DOHH2 (cell line): ENCODE data around the gene NCAM1.

Source experiments
- CTCF ChIP-seq: fragments of 200-600 bp; sonication (generic); IDR thresholded peaks from one replicate; pipeline ENCODE4 v1.5.1; 2014; ENCODE audit warnings: antibody characterized with exemption, mild to moderate bottlenecking, low read depth, low read length; ENCODE audit not compliant: poor library complexity, severe bottlenecking
- EZH2phosphoT487 ChIP-seq: fragments of 200-600 bp; sonication (generic); IDR thresholded peaks from 2 replicates; pipeline ENCODE4 v1.6.1; 2017; ENCODE audit warnings: borderline replicate concordance, mild to moderate bottlenecking, antibody characterized with exemption, low read length, moderate library complexity, mixed read lengths

GRCh38 chr11:113293936-113294335 is 332.7 kb downstream of the NCAM1 start:
- TF ChIP-seq CTCF (no peak), EZH2phosphoT487 (no peak)
